Measurements from ENCODE around the gene AIF1. TPM values are rescaled to one million over a fixed set of nuclear protein-coding genes. Genes with fewer than 3 reads are reported as not detected.
A peak's percentile ranks its signal among the peaks of the same experiment; 100 is the strongest.

Gene AIF1
- total RNA-seq, 1 donor from 2014 or later, result 6.7 TPM

- no peak for DNase-seq (ENCODE audit: low spot score)
These were observed 27.9 kb downstream of the AIF1 start for GRCh38 chr6:31642798-31643570.

- DNase-seq (ENCODE audit: low spot score), result no peak
These were observed 28.9 kb downstream of the AIF1 start for GRCh38 chr6:31643818-31644454.

DNA sequence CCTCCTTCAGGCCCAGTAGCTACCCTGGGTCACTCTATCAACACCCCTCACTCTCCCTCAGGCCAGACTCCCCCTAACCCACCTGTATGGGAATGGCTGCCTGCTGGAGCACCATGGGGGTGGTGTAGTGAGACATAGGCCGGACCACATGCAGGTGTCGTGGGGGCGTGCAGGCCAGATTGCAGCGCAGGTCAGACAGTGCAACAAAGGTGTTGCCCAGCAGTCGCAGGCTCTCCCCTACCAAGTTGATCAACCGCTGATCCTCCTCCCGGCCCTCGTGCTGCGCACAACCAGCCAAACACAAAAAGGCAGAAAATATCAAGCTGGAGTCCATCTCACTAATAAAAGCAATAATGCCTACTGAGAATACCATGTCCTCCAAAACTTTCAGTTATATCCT is 30.3 kb downstream of the AIF1 start:
- DNase-seq (ENCODE audit: low spot score), result no peak

- DNase-seq (ENCODE audit: low spot score), result peak; percentile 81
These were observed 36.7 kb downstream of the AIF1 start for GRCh38 chr6:31651602-31652191.

DNA sequence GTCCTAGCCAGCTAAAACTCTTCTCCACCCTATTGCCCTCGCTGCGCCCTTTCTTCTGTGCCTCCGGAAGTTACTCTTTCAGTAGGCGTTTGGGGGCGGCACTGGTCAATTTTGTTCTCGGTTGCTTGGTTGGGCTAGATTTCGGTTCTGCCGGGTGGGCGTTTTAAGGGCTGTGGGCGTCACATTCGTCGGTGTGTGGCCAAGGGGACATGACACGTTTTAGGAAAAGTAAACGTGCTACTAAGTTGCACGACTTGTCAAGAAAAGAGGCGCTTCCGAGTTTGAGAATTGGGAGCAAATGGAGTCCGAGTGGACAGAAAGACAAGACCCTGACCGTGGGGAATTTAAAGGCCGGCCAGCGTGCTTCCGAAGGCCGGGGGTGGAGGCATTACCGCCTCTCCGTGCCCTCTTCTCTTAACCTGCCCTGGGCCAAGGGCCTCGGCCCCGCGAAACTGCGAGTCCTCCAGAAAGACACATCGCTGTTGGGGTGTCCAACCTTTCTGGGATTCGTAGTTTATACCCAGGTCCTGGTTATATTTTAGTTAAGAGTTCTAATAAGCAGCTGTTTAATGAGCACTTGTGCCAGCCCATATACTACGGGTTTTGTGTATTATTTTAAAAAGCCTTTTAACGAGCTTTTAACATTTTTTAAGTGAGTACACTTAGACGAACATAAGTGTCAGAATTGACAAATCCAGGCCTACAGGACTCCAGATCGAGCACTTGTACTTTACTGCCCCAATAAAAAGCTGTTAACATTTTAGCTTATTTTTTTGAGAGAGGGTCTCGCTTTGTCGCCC is 38.1 kb downstream of the AIF1 start:
- DNase-seq (ENCODE audit: low spot score), result peak; percentile 90

GRCh38 chr6:31654574-31655348 is 39.7 kb downstream of the AIF1 start:
- no peak for DNase-seq (ENCODE audit: low spot score)

GRCh38 chr6:31655349-31656237 is 40.6 kb downstream of the AIF1 start, which contains the start of gene APOM:
APOM (plus strand) TSS chr6:31655894; CDS start chr6:31655967, 73 bp downstream.
- no peak for DNase-seq (ENCODE audit: low spot score)

GRCh38 chr6:31657406-31658157 is 42.5 kb downstream of the AIF1 start:
- DNase-seq (ENCODE audit: low spot score), result no peak

- no peak for DNase-seq (ENCODE audit: low spot score)
These were observed 43.2 kb downstream of the AIF1 start for GRCh38 chr6:31658158-31658688.

- DNase-seq (ENCODE audit: low spot score), result no peak
These were observed 44.1 kb downstream of the AIF1 start for GRCh38 chr6:31658983-31659648.

- no peak for DNase-seq (ENCODE audit: low spot score)
These were observed 44.8 kb downstream of the AIF1 start for GRCh38 chr6:31659649-31660380.

GRCh38 chr6:31660381-31661261 is 45.6 kb downstream of the AIF1 start, which contains the start of gene C6orf47:
C6orf47 (minus strand) TSS chr6:31660778; CDS start chr6:31659947, 831 bp downstream.
- DNase-seq (ENCODE audit: low spot score), result peak; percentile 87

GRCh38 chr6:31661262-31662123 is 46.5 kb downstream of the AIF1 start:
- no peak for DNase-seq (ENCODE audit: low spot score)

- no peak for DNase-seq (ENCODE audit: low spot score)
These were observed 47.2 kb downstream of the AIF1 start for GRCh38 chr6:31662124-31662723.
